ENCODE measurements around the gene TRIM28.

The TRIM28 gene

GRCh38 chr19:58514564-58515022 is 29.3 kb upstream of the TRIM28 start:
- no peak for DNase-seq
- TF ChIP-seq POLR2A (IDR thresholded peaks at IDR 0.05; ENCODE audit: low read length) (no peak), GATA1 (IDR thresholded peaks at IDR 0.05; ENCODE audit: low read depth, low read length) (no peak)

- no peak for DNase-seq
- TF ChIP-seq GATA1 (IDR thresholded peaks at IDR 0.05; ENCODE audit: low read depth, low read length) (no peak), POLR2A (IDR thresholded peaks at IDR 0.05; ENCODE audit: low read length) (no peak)
Measured at GRCh38 chr19:58515259-58515658, 28.6 kb upstream of the TRIM28 start.

GRCh38 chr19:58516246-58516836 is 27.5 kb upstream of the TRIM28 start:
- no peak for TF ChIP-seq POLR2A (IDR thresholded peaks at IDR 0.05; ENCODE audit: low read length)
- no peak for TF ChIP-seq GATA1 (IDR thresholded peaks at IDR 0.05; ENCODE audit: low read depth, low read length)
- no peak for DNase-seq

- TF ChIP-seq GATA1 (IDR thresholded peaks at IDR 0.05; ENCODE audit: low read depth, low read length) (no peak), POLR2A (IDR thresholded peaks at IDR 0.05; ENCODE audit: low read length) (no peak)
- DNase-seq = no peak
Measured at GRCh38 chr19:58516964-58517833, 26.7 kb upstream of the TRIM28 start.

- TF ChIP-seq GATA1 (IDR thresholded peaks at IDR 0.05; ENCODE audit: low read depth, low read length) (no peak), POLR2A (IDR thresholded peaks at IDR 0.05; ENCODE audit: low read length) (peak; percentile 15)
- peak; percentile 62 to 65 for DNase-seq
Measured at GRCh38 chr19:58518256-58519086, 25.4 kb upstream of the TRIM28 start.

- peak; percentile 82 to 86 for DNase-seq
- TF ChIP-seq POLR2A (IDR thresholded peaks at IDR 0.05; ENCODE audit: low read length) = no peak
- no peak for TF ChIP-seq GATA1 (IDR thresholded peaks at IDR 0.05; ENCODE audit: low read depth, low read length)
Measured at GRCh38 chr19:58519087-58519354, 24.8 kb upstream of the TRIM28 start.

GRCh38 chr19:58519355-58520256 is 24.3 kb upstream of the TRIM28 start, which contains the start of gene ZBTB45:
Gene ZBTB45, minus strand, starts transcription at chr19:58519810. Its CDS starts 2,137 bp downstream, at chr19:58517673.
- no peak for TF ChIP-seq GATA1 (IDR thresholded peaks at IDR 0.05; ENCODE audit: low read depth, low read length)
- peak; percentile 83 for TF ChIP-seq POLR2A (IDR thresholded peaks at IDR 0.05; ENCODE audit: low read length)
- DNase-seq = peak; percentile 97

GRCh38 chr19:58520257-58520599 is 23.6 kb upstream of the TRIM28 start:
- no peak for DNase-seq
- no peak for TF ChIP-seq POLR2A (IDR thresholded peaks at IDR 0.05; ENCODE audit: low read length)
- no peak for TF ChIP-seq GATA1 (IDR thresholded peaks at IDR 0.05; ENCODE audit: low read depth, low read length)

- no peak for DNase-seq
- TF ChIP-seq GATA1 (IDR thresholded peaks at IDR 0.05; ENCODE audit: low read depth, low read length) (no peak), POLR2A (IDR thresholded peaks at IDR 0.05; ENCODE audit: low read length) (no peak)
Measured at GRCh38 chr19:58521651-58522050, 22.2 kb upstream of the TRIM28 start.

GRCh38 chr19:58522709-58523108 is 21.2 kb upstream of the TRIM28 start:
- no peak for DNase-seq
- TF ChIP-seq POLR2A (IDR thresholded peaks at IDR 0.05; ENCODE audit: low read length) (no peak), GATA1 (IDR thresholded peaks at IDR 0.05; ENCODE audit: low read depth, low read length) (no peak)

- TF ChIP-seq POLR2A (IDR thresholded peaks at IDR 0.05; ENCODE audit: low read length) (no peak), GATA1 (IDR thresholded peaks at IDR 0.05; ENCODE audit: low read depth, low read length) (no peak)
- DNase-seq = no peak
Measured at GRCh38 chr19:58529405-58529804, 14.5 kb upstream of the TRIM28 start.

GRCh38 chr19:58531034-58531840 is 12.6 kb upstream of the TRIM28 start:
- no peak for DNase-seq

More at GRCh38 chr19:58531034-58531840, 12.6 kb upstream of the TRIM28 start:
- TF ChIP-seq POLR2A (IDR thresholded peaks at IDR 0.05; ENCODE audit: low read length) = no peak
- no peak for TF ChIP-seq GATA1 (IDR thresholded peaks at IDR 0.05; ENCODE audit: low read depth, low read length)

All from erythroblast (primary cell).